ENCODE measurements around the gene GPR137C. TPM values are rescaled to one million over a fixed set of nuclear protein-coding genes. Genes with fewer than 3 reads are reported as not detected.
"Not testable (repeated sequence)": the region's sequence is repeated elsewhere in the genome, so short reads cannot be mapped to it uniquely, and the experiment has no call there.

Gene GPR137C
- total RNA-seq, 1 donor from 2014 or later, result 6.1 TPM

DNA sequence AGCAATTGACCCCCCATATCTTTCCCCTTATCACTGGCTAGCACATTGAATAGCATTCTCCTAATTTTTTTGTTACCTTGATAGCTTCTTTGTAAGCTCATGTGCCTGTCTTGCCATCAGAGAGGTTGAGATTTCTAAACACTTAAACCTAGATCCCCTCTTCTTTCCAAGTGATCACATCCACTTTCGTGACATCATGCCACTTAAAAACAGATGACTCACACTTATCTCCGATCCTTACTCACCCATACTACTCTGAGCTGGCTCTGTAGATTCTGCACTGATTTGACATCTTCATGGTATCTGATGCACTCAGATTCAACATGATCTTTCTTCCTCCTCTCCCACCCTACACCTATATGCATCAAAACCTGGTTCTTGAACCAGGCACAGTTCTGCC, 10.5 kb downstream of the GPR137C start:
- Mint-ChIP-seq H3K9me3 (no peaks in the 10 kb centered on the region), H3K27me3 (no peaks in the 10 kb centered on the region), H3K4me1 (ENCODE audit: unreplicated experiment) (no peaks in the 10 kb centered on the region), H3K27ac (no peak overlapping the region), H3K36me3 (peaks cover 9% of the 10 kb centered on the region), H3K4me3 (no peak overlapping the region)
- no peak for TF ChIP-seq CTCF (conservative IDR thresholded peaks at IDR 0.05)
- DNase-seq (ENCODE audit: extremely low spot score, unreplicated experiment), result no peak

DNA sequence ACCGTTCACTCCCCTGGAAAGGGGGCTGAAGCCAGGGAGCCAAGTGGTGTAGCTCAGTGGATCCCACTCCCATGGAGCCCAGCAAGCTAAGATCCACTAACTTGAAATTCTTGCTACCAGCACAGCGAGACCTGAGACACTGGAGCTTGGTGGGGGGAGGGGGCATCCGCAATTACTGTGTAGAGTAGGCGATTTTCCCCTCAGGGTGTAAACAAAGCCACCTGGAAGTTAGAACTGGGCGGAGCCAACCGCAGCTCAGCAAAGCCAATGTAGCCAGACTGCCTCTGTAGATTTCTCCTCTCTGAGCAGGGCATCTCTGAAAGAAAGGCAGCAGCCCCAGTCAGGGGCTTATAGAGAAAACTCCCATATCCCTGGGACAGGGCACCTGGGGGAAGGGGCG, 15.8 kb downstream of the GPR137C start:
- H3K4me1 Mint-ChIP-seq (ENCODE audit: unreplicated experiment); H3K27ac Mint-ChIP-seq; DNase-seq (ENCODE audit: extremely low spot score, unreplicated experiment); H3K27me3 Mint-ChIP-seq; H3K4me3 Mint-ChIP-seq: not testable (repeated sequence)
- H3K36me3 Mint-ChIP-seq, result peaks cover 25% of the 10 kb centered on the region
- peaks cover 22% of the 10 kb centered on the region for H3K9me3 Mint-ChIP-seq

- H3K27me3 Mint-ChIP-seq, result no peaks in the 10 kb centered on the region
- no peak for DNase-seq (ENCODE audit: extremely low spot score, unreplicated experiment)
- peaks cover 13% of the 10 kb centered on the region for H3K36me3 Mint-ChIP-seq
- no peak for TF ChIP-seq CTCF (conservative IDR thresholded peaks at IDR 0.05)
- H3K27ac Mint-ChIP-seq, result no peak overlapping the region
- H3K9me3 Mint-ChIP-seq, result peaks cover 11% of the 10 kb centered on the region
- H3K4me3 Mint-ChIP-seq, result no peak overlapping the region
- no peaks in the 10 kb centered on the region for H3K4me1 Mint-ChIP-seq (ENCODE audit: unreplicated experiment)
These were observed 23.2 kb downstream of the GPR137C start for GRCh38 chr14:52575858-52576257.

DNA sequence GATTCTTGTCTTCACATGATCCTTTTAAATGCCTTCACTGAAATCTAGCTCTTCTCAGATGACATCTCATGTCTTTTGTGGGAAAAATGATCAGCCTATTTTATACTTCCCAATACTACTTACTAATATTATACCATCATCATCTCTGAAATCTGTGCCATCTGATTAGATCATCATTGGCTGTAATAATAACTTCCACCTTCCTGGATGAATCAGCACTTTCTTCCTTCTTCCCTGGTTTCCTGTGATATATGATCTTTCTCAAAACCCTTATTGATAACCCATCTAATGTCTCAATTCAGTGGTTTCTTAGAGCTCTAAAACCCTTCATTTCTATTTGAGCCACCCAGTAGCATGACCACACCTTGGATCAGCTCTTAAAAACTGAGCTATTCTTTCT, 30.9 kb downstream of the GPR137C start:
- H3K9me3 Mint-ChIP-seq, result no peaks in the 10 kb centered on the region
- no peak for DNase-seq (ENCODE audit: extremely low spot score, unreplicated experiment)
- no peak overlapping the region for H3K27ac Mint-ChIP-seq
- H3K4me1 Mint-ChIP-seq (ENCODE audit: unreplicated experiment), result no peaks in the 10 kb centered on the region
- TF ChIP-seq CTCF (conservative IDR thresholded peaks at IDR 0.05), result no peak
- no peaks in the 10 kb centered on the region for H3K27me3 Mint-ChIP-seq
- H3K36me3 Mint-ChIP-seq, result no peaks in the 10 kb centered on the region
- H3K4me3 Mint-ChIP-seq, result no peak overlapping the region

GRCh38 chr14:52589646-52590045, 37.0 kb downstream of the GPR137C start:
- no peak overlapping the region for H3K27ac Mint-ChIP-seq
- no peak overlapping the region for H3K4me3 Mint-ChIP-seq
- no peaks in the 10 kb centered on the region for H3K9me3 Mint-ChIP-seq
- H3K27me3 Mint-ChIP-seq, result no peaks in the 10 kb centered on the region
- DNase-seq (ENCODE audit: extremely low spot score, unreplicated experiment), result no peak
- no peaks in the 10 kb centered on the region for H3K4me1 Mint-ChIP-seq (ENCODE audit: unreplicated experiment)
- TF ChIP-seq CTCF (conservative IDR thresholded peaks at IDR 0.05), result no peak
- peaks cover 4% of the 10 kb centered on the region for H3K36me3 Mint-ChIP-seq

GRCh38 chr14:52590318-52590717, 37.7 kb downstream of the GPR137C start:
- no peak for DNase-seq (ENCODE audit: extremely low spot score, unreplicated experiment)
- peaks cover 4% of the 10 kb centered on the region for H3K36me3 Mint-ChIP-seq
- TF ChIP-seq CTCF (conservative IDR thresholded peaks at IDR 0.05), result no peak
- no peaks in the 10 kb centered on the region for H3K4me1 Mint-ChIP-seq (ENCODE audit: unreplicated experiment)
- H3K27ac Mint-ChIP-seq, result no peak overlapping the region
- H3K4me3 Mint-ChIP-seq, result no peak overlapping the region
- no peaks in the 10 kb centered on the region for H3K9me3 Mint-ChIP-seq
- H3K27me3 Mint-ChIP-seq, result no peaks in the 10 kb centered on the region

Measured in type B pancreatic cell (in vitro differentiated cells).